ENCODE measurements around the gene ANKRD13C.

DNA sequence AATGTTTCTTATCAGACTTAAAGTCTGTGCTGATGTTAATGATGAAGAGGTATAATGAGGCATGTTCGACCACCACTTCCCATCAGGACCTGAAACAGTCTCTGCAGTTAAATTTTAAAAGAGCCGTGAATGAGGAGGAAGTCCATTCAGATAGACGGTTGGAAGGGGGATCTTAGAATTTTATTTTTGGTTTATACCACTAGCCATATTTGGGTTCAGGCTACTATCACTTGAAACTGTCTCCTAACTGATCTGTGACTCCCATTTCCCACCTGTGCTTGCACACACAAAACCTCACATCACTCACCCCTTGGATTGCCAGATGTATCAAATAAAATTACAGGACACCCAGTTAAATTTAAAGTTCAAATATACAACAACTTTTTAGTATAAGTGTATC is 9.9 kb upstream of the ANKRD13C start:
- TF ChIP-seq, protein P1, sequence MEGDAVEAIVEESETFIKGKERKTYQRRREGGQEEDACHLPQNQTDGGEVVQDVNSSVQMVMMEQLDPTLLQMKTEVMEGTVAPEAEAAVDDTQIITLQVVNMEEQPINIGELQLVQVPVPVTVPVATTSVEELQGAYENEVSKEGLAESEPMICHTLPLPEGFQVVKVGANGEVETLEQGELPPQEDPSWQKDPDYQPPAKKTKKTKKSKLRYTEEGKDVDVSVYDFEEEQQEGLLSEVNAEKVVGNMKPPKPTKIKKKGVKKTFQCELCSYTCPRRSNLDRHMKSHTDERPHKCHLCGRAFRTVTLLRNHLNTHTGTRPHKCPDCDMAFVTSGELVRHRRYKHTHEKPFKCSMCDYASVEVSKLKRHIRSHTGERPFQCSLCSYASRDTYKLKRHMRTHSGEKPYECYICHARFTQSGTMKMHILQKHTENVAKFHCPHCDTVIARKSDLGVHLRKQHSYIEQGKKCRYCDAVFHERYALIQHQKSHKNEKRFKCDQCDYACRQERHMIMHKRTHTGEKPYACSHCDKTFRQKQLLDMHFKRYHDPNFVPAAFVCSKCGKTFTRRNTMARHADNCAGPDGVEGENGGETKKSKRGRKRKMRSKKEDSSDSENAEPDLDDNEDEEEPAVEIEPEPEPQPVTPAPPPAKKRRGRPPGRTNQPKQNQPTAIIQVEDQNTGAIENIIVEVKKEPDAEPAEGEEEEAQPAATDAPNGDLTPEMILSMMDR (IDR thresholded peaks at IDR 0.05) = no peak
- TF ChIP-seq POLR2A (IDR thresholded peaks at IDR 0.05) (no peak), EP300 (IDR thresholded peaks at IDR 0.05) (no peak)

Data from ovary (tissue), 3 donors.